Natural killer cell (primary cell): ENCODE results near the gene PDE8A. TPM values are rescaled to one million over a fixed set of nuclear protein-coding genes. Genes with fewer than 3 reads are reported as not detected.
"Not testable (repeated sequence)": the region's sequence is repeated elsewhere in the genome, so short reads cannot be mapped to it uniquely, and the experiment has no call there.

ENCODE experiments used
- ATAC-seq, 3 donors: fragments of 150-1000 bp in 2 of 3; fragments of 200-7000 bp in 1 of 3; cut with Tn5 transposase; 1 replicate in 1 of 3; 2 replicates in 2 of 3; pipeline ENCODE4 v1.10.0; 2021; ENCODE audit warnings: mild to moderate bottlenecking in 2 of 3, moderate library complexity in 2 of 3
- DNase-seq, 2 donors: peaks; one replicate each; pipeline versions ENCODE4 v3.0.0 to v3.0.0-alpha.2; 2013 to 2021; ENCODE audit warnings: mixed read lengths in 1 of 2
- H3K27ac ChIP-seq: one replicate; pipeline ENCODE4 v1.5.1; 2013; ENCODE audit warnings: mild to moderate bottlenecking, low read length
- H3K27me3 ChIP-seq: one replicate; pipeline ENCODE4 v1.6.1; 2013; ENCODE audit warnings: low read length; ENCODE audit not compliant: control insufficient read depth, insufficient read depth
- H3K36me3 ChIP-seq: one replicate; pipeline ENCODE4 v1.6.1; 2013; ENCODE audit warnings: low read length; ENCODE audit not compliant: control insufficient read depth, insufficient read depth
- H3K4me1 ChIP-seq: one replicate; pipeline ENCODE4 v1.6.1; 2013; ENCODE audit warnings: low read length; ENCODE audit not compliant: control insufficient read depth, insufficient read depth
- H3K4me3 ChIP-seq: one replicate; pipeline ENCODE4 v1.5.1; 2013; ENCODE audit warnings: low read length
- H3K9me3 ChIP-seq: one replicate; pipeline ENCODE4 v1.6.1; 2013; ENCODE audit warnings: low read length; ENCODE audit not compliant: control insufficient read depth, insufficient read depth
- H3K27ac Mint-ChIP-seq, 2 donors: one replicate each; pipeline ENCODE4 v1.8.0; 2022; ENCODE audit warnings: mild to moderate bottlenecking in 2 of 2, mixed read lengths in 2 of 2, moderate library complexity in 1 of 2
- H3K27me3 Mint-ChIP-seq, 2 donors: one replicate each; pipeline ENCODE4 v1.8.0; 2022; ENCODE audit warnings: low read depth in 2 of 2, mixed read lengths in 2 of 2
- H3K36me3 Mint-ChIP-seq: one replicate; pipeline ENCODE4 v1.8.0; 2022; ENCODE audit warnings: mixed read lengths
- H3K4me1 Mint-ChIP-seq, 2 donors: one replicate each; pipeline ENCODE4 v1.8.0; 2022; ENCODE audit warnings: mixed read lengths in 2 of 2
- H3K4me3 Mint-ChIP-seq: one replicate; pipeline ENCODE4 v1.8.0; 2022; ENCODE audit warnings: mild to moderate bottlenecking, moderate library complexity, mixed read lengths
- H3K9me3 Mint-ChIP-seq, 2 donors: one replicate each; pipeline ENCODE4 v1.8.0; 2022; ENCODE audit warnings: mixed read lengths in 2 of 2
- WGBS: methylation state at CpG from one replicate; pipeline ENCODE4 v1.1.7; 2013; ENCODE audit warnings: missing lambda C conversion rate; ENCODE audit not compliant: insufficient coverage; 5-methylcytosine and 5-hydroxymethylcytosine counted together
- intact Hi-C: fragments of 100-400 bp; cut with micrococcal nuclease; formaldehyde crosslinking; loops from one replicate; pipeline ENCODE4 v1.14.2; 2022
- total RNA-seq, 4 donors: library from RNA; stranded (reverse); fragments of 120-200 nt in 1 of 4; gene quantifications; one replicate each; pipeline versions ENCODE4 v1.2.3 to v1.2.4, GENCODE V29; 2013 to 2022
- TF ChIP-seq, protein P1 (sequence below): fragments of 200-600 bp; IDR thresholded peaks from one replicate; pipeline ENCODE4 v1.8.0; 2022; ENCODE audit warnings: antibody characterized with exemption

PDE8A gene
- total RNA-seq, 3 donors from 2014 or later (not counting 1 experiment from before 2014, with no cell fraction given): 21.0 to 24.2 (median 23.8) TPM

DNA sequence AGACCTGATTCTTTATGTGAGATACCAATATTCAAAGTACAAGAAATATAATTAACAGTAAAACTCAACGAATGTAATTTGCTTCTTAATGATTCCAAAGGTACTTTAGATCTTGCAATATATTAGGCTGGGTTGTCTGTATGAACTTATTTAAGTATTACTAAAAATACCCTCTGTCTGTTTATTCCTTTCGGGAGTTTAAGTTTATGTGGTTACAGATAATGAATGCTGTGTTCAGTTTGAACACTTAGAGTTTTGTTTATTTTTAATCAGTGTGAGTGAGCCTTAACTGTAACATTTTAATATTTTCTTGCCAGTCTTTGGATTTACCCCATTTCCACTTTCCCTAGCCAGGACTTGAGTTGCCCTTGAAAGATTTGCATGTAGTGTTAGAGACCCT lies 3.5 kb downstream of the PDE8A start:
- no peaks in the 10 kb centered on the region for H3K9me3 ChIP-seq
- no peak overlapping the region for H3K27ac ChIP-seq
- WGBS: no CpG with 5 or more reads among the region's 2 CpGs
- TF ChIP-seq, protein P1, sequence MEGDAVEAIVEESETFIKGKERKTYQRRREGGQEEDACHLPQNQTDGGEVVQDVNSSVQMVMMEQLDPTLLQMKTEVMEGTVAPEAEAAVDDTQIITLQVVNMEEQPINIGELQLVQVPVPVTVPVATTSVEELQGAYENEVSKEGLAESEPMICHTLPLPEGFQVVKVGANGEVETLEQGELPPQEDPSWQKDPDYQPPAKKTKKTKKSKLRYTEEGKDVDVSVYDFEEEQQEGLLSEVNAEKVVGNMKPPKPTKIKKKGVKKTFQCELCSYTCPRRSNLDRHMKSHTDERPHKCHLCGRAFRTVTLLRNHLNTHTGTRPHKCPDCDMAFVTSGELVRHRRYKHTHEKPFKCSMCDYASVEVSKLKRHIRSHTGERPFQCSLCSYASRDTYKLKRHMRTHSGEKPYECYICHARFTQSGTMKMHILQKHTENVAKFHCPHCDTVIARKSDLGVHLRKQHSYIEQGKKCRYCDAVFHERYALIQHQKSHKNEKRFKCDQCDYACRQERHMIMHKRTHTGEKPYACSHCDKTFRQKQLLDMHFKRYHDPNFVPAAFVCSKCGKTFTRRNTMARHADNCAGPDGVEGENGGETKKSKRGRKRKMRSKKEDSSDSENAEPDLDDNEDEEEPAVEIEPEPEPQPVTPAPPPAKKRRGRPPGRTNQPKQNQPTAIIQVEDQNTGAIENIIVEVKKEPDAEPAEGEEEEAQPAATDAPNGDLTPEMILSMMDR: no peak
- peaks cover 15% of the 10 kb centered on the region for H3K4me1 ChIP-seq
- ATAC-seq (no peak), DNase-seq (no peak)
- H3K36me3 Mint-ChIP-seq: no peaks in the 10 kb centered on the region
- H3K27me3 Mint-ChIP-seq: no peaks in the 10 kb centered on the region
- peaks cover 36% of the 10 kb centered on the region in 2 donors for H3K4me1 Mint-ChIP-seq
- no peaks in the 10 kb centered on the region for H3K36me3 ChIP-seq
- no peak overlapping the region for H3K4me3 ChIP-seq
- peak overlapping the region in 1 of 2 donors; percentile 33 for H3K27ac Mint-ChIP-seq
- H3K9me3 Mint-ChIP-seq: no peaks in the 10 kb centered on the region
- H3K27me3 ChIP-seq: no peaks in the 10 kb centered on the region
- H3K4me3 Mint-ChIP-seq: no peak overlapping the region
- intact Hi-C loops: loop anchor here (10.0 kb wide), 2 partner anchors 50 to 240 kb away; partner anchors contain the start of gene ZNF592

DNA sequence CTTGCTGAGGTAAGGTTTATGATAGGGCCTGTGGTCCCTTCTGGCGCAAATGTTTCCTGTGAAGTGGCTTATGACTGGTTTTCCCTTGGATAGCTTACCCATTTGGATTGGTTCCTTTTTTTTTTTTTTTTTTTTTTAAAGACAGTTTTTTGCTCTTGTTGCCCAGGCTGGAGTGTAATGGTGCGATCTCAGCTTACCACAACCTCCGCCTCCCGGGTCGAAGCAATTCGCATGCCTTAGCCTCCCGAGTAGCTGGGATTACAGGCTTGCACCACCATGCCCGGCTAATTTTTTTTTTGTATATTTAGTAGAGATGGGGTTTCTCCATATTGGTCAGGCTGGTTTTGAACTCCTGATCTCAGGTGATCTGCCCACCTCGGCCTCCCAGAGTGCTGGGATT lies 5.7 kb downstream of the PDE8A start:
- not testable (repeated sequence) for H3K27me3 ChIP-seq, H3K36me3 ChIP-seq, H3K9me3 ChIP-seq, H3K4me3 Mint-ChIP-seq, H3K27me3 Mint-ChIP-seq, ATAC-seq, H3K27ac Mint-ChIP-seq, H3K36me3 Mint-ChIP-seq, H3K27ac ChIP-seq, DNase-seq, H3K9me3 Mint-ChIP-seq, H3K4me3 ChIP-seq
- WGBS: 96% methylated on average over 9 of the region's 9 CpGs
- peaks cover 43 to 55% of the 10 kb centered on the region in 2 donors for H3K4me1 Mint-ChIP-seq
- intact Hi-C loops: loop anchor here (10.0 kb wide), 2 partner anchors 47 to 243 kb away; partner anchors contain the start of gene ZNF592
- peaks cover 15% of the 10 kb centered on the region for H3K4me1 ChIP-seq

DNA sequence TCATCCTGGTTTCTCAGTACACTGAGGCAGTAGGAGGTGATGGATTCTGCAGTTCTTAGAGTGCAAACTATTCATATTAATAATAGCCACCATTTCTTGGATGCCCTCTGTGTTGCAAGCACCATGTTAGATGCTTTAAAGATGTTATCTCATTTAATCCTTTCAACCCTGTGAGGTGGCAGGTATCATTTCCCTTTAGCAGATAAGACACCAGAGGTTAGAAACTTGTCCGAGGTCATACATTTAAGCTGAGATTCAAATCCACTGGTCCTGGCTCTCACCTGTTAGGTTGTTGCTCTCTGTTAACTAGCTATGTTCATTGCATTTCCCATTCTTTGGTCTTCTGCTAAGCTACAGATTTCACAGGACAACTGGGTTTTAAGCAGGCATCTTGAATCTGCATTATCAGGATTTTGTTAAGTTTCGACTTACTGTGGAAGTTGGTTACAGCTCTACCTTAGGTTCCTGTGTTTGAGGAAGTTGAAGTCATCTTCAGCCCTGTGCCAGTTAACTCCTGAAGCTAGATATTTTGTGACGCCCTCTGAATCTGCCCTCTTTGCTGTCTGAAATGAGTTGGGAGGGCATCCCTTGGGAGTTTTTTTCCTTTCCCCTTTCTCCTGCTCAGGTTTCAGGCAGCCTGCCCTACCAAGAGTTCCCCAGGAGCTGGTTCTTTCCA lies 6.4 kb downstream of the PDE8A start:
- Mint-ChIP-seq H3K27ac (no peak overlapping the region), H3K27me3 (no peaks in the 10 kb centered on the region), H3K36me3 (no peaks in the 10 kb centered on the region), H3K4me3 (no peak overlapping the region), H3K9me3 (no peaks in the 10 kb centered on the region), H3K4me1 (peaks cover 42 to 54% of the 10 kb centered on the region in 2 donors)
- Histone ChIP-seq H3K9me3 (no peaks in the 10 kb centered on the region), H3K36me3 (no peaks in the 10 kb centered on the region), H3K4me1 (peaks cover 10% of the 10 kb centered on the region), H3K27me3 (no peaks in the 10 kb centered on the region), H3K4me3 (no peak overlapping the region), H3K27ac (peak overlapping the region; percentile 17)
- intact Hi-C loops: loop anchor here (10.0 kb wide), 2 partner anchors 47 to 243 kb away; partner anchors contain the start of gene ZNF592
- peak in 1 of 2 donors; percentile 30 for DNase-seq
- no peak for ATAC-seq
- TF ChIP-seq, protein P1: no peak
- WGBS: 61% methylated on average over 3 of the region's 3 CpGs

DNA sequence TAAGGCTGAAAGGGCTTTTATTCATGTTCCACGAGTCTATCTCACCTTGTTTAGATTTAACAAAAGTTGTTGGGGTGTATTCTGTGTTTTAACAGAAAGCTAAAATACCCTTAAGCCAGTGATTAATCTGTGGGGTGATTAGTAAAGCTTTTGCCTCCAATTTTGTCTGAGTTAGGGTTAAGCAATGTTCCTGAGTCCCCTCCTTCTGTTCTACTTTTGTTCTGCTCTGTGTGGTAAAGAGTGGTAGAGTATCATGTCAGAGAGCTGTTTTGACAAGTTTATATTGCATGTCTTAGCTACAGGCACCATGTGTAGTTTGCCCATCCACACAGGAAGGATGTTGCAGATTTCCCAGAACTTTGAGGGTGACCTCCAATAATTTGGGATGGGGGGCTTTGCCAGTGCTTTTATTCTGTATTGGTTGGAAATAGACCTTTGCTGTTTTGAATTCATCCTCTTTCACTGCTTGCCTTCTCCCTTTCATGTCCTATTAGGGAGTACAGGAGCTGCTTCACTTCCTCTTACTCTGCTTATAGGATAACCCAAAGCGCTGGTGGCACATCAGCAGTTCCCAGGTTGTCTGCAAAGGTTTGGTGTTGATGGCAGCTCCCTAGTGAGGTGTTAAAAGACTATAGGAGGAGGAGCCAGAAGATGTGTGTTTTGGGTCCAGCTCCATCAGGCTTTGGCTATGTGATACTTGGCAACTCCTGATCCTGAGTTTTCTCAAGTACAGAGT lies 7.4 kb downstream of the PDE8A start:
- intact Hi-C loops: loop anchor here (10.0 kb wide), 2 partner anchors 46 to 244 kb away; partner anchors contain the start of gene ZNF592
- Mint-ChIP-seq H3K27ac (no peak overlapping the region), H3K36me3 (no peaks in the 10 kb centered on the region), H3K4me3 (no peak overlapping the region), H3K4me1 (peaks cover 41 to 52% of the 10 kb centered on the region in 2 donors), H3K27me3 (no peaks in the 10 kb centered on the region), H3K9me3 (no peaks in the 10 kb centered on the region)
- DNase-seq: no peak
- Histone ChIP-seq H3K36me3 (no peaks in the 10 kb centered on the region), H3K27ac (peak overlapping the region; percentile 17), H3K9me3 (no peaks in the 10 kb centered on the region), H3K27me3 (no peaks in the 10 kb centered on the region), H3K4me1 (peaks cover 9% of the 10 kb centered on the region), H3K4me3 (no peak overlapping the region)
- ATAC-seq: peak in 1 of 3 donors; percentile 30
- TF ChIP-seq, protein P1: no peak
- 77% methylated on average over 2 of the region's 2 CpGs for WGBS
